ENCODE results near the gene LILRA2.

LILRA2 gene

GRCh38 chr19:54609356-54609791, 35.8 kb downstream of the LILRA2 start:
- H3K9me3 Mint-ChIP-seq: peaks cover 96% of the 10 kb centered on the region
- TF ChIP-seq, protein P1, sequence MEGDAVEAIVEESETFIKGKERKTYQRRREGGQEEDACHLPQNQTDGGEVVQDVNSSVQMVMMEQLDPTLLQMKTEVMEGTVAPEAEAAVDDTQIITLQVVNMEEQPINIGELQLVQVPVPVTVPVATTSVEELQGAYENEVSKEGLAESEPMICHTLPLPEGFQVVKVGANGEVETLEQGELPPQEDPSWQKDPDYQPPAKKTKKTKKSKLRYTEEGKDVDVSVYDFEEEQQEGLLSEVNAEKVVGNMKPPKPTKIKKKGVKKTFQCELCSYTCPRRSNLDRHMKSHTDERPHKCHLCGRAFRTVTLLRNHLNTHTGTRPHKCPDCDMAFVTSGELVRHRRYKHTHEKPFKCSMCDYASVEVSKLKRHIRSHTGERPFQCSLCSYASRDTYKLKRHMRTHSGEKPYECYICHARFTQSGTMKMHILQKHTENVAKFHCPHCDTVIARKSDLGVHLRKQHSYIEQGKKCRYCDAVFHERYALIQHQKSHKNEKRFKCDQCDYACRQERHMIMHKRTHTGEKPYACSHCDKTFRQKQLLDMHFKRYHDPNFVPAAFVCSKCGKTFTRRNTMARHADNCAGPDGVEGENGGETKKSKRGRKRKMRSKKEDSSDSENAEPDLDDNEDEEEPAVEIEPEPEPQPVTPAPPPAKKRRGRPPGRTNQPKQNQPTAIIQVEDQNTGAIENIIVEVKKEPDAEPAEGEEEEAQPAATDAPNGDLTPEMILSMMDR (IDR thresholded peaks at IDR 0.05): no peak
- H3K36me3 Mint-ChIP-seq (ENCODE audit: low read depth): no peaks in the 10 kb centered on the region
- H3K4me1 Mint-ChIP-seq: no peaks in the 10 kb centered on the region
- no peak overlapping the region for H3K4me3 Mint-ChIP-seq
- no peak for DNase-seq
- no peaks in the 10 kb centered on the region for H3K27me3 Mint-ChIP-seq (ENCODE audit: low read depth, poor library complexity)
- H3K27ac Mint-ChIP-seq: no peak overlapping the region

DNA sequence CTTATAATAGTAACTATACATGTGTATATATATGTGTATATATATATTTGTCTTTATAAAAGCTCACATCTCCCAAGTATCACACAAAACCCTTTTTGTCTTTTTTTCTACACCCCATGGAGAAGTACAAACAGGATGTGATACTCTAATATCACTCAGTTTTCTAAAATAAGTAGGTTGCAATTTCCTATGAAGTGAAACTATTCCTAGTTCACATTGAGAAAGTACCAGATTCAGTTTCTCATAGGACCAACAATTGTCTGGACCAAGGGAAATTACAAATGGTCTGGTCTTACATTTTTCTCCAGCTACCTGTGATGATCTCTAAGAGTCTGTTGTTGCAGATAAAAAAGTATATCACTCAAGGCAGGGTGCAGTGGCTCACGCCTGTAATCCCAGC, 38.8 kb downstream of the LILRA2 start:
- peaks cover 96% of the 10 kb centered on the region for H3K9me3 Mint-ChIP-seq
- no peak for DNase-seq
- peaks cover 6% of the 10 kb centered on the region for H3K27me3 Mint-ChIP-seq (ENCODE audit: low read depth, poor library complexity)
- TF ChIP-seq, protein P1 (IDR thresholded peaks at IDR 0.05): no peak
- H3K36me3 Mint-ChIP-seq (ENCODE audit: low read depth): no peaks in the 10 kb centered on the region
- H3K4me1 Mint-ChIP-seq: no peaks in the 10 kb centered on the region
- H3K27ac Mint-ChIP-seq: no peak overlapping the region
- no peak overlapping the region for H3K4me3 Mint-ChIP-seq

GRCh38 chr19:54614726-54615125, 41.1 kb downstream of the LILRA2 start:
- peaks cover 6% of the 10 kb centered on the region for H3K27me3 Mint-ChIP-seq (ENCODE audit: low read depth, poor library complexity)
- no peaks in the 10 kb centered on the region for H3K4me1 Mint-ChIP-seq
- H3K4me3 Mint-ChIP-seq: no peak overlapping the region
- no peak for DNase-seq
- TF ChIP-seq, protein P1 (IDR thresholded peaks at IDR 0.05): no peak
- peaks cover 92% of the 10 kb centered on the region for H3K9me3 Mint-ChIP-seq
- H3K36me3 Mint-ChIP-seq (ENCODE audit: low read depth): no peaks in the 10 kb centered on the region
- no peak overlapping the region for H3K27ac Mint-ChIP-seq

DNA sequence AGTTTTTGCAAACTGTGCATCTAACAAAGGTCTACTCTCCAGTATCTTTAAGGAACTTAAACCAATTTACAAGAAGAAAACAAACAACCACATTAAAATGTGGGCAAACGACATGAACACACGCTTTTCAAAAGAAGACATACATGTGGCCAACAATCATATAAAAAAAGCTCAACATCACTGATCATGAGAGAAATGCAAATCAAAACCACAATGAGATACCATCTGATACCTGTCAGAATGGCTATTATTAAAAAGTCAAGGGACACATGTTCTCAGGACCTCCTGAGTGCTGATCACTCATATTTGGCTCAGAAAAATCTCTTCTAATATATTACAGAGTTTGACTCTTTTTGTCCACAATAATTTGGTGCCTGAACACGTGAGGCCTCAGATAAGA, 42.5 kb downstream of the LILRA2 start:
- H3K27me3 Mint-ChIP-seq (ENCODE audit: low read depth, poor library complexity): peaks cover 6% of the 10 kb centered on the region
- H3K4me1 Mint-ChIP-seq: no peaks in the 10 kb centered on the region
- H3K27ac Mint-ChIP-seq: no peak overlapping the region
- no peak for DNase-seq
- H3K9me3 Mint-ChIP-seq: peaks cover 87% of the 10 kb centered on the region
- TF ChIP-seq, protein P1 (IDR thresholded peaks at IDR 0.05): no peak
- no peaks in the 10 kb centered on the region for H3K36me3 Mint-ChIP-seq (ENCODE audit: low read depth)
- H3K4me3 Mint-ChIP-seq: no peak overlapping the region

DNA sequence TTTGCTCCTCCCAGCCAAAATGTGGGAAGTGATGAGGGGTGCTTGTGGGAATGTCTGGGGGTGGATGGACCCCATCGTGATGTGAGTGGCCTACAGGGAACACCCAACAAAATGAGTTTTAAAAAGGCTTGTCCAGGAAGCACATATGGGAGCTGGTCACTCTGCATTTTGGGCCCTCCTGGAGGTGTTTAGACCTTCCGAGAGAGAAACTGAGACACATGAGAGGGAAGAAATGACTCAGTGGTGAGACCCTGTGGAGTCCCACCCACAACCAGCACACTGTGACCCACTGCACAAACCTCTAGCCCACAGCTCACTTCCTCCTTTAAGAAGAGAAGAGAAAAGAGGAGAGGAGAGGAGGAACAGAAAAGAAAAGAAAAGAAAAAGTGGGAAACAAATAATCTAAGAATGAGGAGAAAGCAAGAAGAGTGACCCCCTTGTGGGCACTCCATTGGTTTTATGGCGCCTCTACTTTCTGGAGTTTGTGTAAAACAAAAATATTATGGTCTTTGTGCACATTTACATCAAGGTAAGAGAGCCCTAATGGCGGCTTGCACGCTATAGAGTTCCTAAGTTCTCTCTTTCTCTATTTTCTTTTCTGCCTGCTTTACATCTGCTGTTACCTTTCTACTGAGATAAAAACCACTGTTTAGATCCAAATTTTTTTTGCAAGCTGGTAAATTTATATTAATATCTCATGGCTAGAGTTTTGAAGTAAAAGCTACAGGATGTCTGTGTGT, 43.4 kb downstream of the LILRA2 start:
- DNase-seq: no peak
- Mint-ChIP-seq H3K4me1 (no peaks in the 10 kb centered on the region), H3K27me3 (ENCODE audit: low read depth, poor library complexity) (peaks cover 6% of the 10 kb centered on the region), H3K36me3 (ENCODE audit: low read depth) (no peaks in the 10 kb centered on the region), H3K4me3 (no peak overlapping the region), H3K27ac (no peak overlapping the region), H3K9me3 (peaks cover 86% of the 10 kb centered on the region)
- TF ChIP-seq, protein P1 (IDR thresholded peaks at IDR 0.05): no peak

GRCh38 chr19:54620464-54620863, 46.9 kb downstream of the LILRA2 start:
- no peak for DNase-seq
- H3K27ac Mint-ChIP-seq: no peak overlapping the region
- H3K36me3 Mint-ChIP-seq (ENCODE audit: low read depth): no peaks in the 10 kb centered on the region
- peaks cover 74% of the 10 kb centered on the region for H3K9me3 Mint-ChIP-seq
- TF ChIP-seq, protein P1 (IDR thresholded peaks at IDR 0.05): no peak
- no peak overlapping the region for H3K4me3 Mint-ChIP-seq
- peaks cover 9% of the 10 kb centered on the region for H3K27me3 Mint-ChIP-seq (ENCODE audit: low read depth, poor library complexity)
- H3K4me1 Mint-ChIP-seq: no peaks in the 10 kb centered on the region

Data from nephron progenitor cell (in vitro differentiated cells).